AG04450 (cell line): ENCODE measurements around the gene SERPINA6. TPM values are rescaled to one million over a fixed set of nuclear protein-coding genes. Genes with fewer than 3 reads are reported as not detected.

Experiments
- CTCF ChIA-PET: fragments of 300-600, 350-600 bp; formaldehyde crosslinking; extraction: SDS; loops from one replicate; lab custom pipeline; 2022; ENCODE audit warnings: antibody characterized with exemption, inconsistent platforms; lab: Charles Lee
- POLR2A ChIA-PET: fragments of 350-600 bp; formaldehyde crosslinking; extraction: SDS; loops from one replicate; lab custom pipeline; 2021; ENCODE audit warnings: antibody characterized with exemption, inconsistent platforms; lab: Yijun Ruan, JAX
- DNase-seq: peaks from one replicate; pipeline ENCODE4 v3.0.0-alpha.2; 2011; ENCODE audit warnings: low read depth, low spot score
- H3K27ac ChIP-seq: one replicate; pipeline ENCODE4 v1.5.1; 2012; ENCODE audit warnings: low read depth, low read length, control low read depth
- H3K27me3 ChIP-seq: one replicate; pipeline ENCODE4 v1.6.0; 2012; ENCODE audit warnings: low read length; ENCODE audit not compliant: control insufficient read depth, insufficient read depth
- H3K4me3 ChIP-seq: 2 replicates; pipeline ENCODE4 v1.5.1; 2011; ENCODE audit warnings: mild to moderate bottlenecking, low read depth, low read length, control low read depth
- H3K9me3 ChIP-seq: 2 replicates; pipeline ENCODE4 v1.5.1; 2012; ENCODE audit warnings: low read length; ENCODE audit not compliant: control insufficient read depth, insufficient read depth
- CTCF ChIP-seq: IDR thresholded peaks from 2 replicates; pipeline ENCODE4 v1.5.1; 2011; ENCODE audit warnings: low read depth, low read length, control low read depth, inconsistent platforms
- polyA plus RNA-seq: library from polyadenylated mRNA; depleted of rRNA; stranded (reverse); fragments of >200 nt; gene quantifications from 2 replicates; pipeline ENCODE4 v1.2.3, GENCODE V29; 2011

The SERPINA6 gene
- polyA plus RNA-seq, 1 experiment: not detected

GRCh38 chr14:94340533-94340932, 17.4 kb upstream of the SERPINA6 start:
- H3K4me3 ChIP-seq: no peak overlapping the region
- CTCF ChIA-PET: interaction anchor here (1.2 kb wide), 1 partner anchor 146 kb away, joined by 3 read pairs; no protein-coding TSS in a partner anchor
- no peak for TF ChIP-seq CTCF
- H3K9me3 ChIP-seq: no peaks in the 10 kb centered on the region
- no peak for DNase-seq
- no peaks in the 10 kb centered on the region for H3K27me3 ChIP-seq
- POLR2A ChIA-PET: no interaction called here
- no peak overlapping the region for H3K27ac ChIP-seq

GRCh38 chr14:94338023-94338422, 14.9 kb upstream of the SERPINA6 start:
- no peak for DNase-seq
- POLR2A ChIA-PET: no interaction called here
- Histone ChIP-seq H3K27ac (no peak overlapping the region), H3K27me3 (no peaks in the 10 kb centered on the region), H3K9me3 (no peaks in the 10 kb centered on the region), H3K4me3 (no peak overlapping the region)
- CTCF ChIA-PET: no interaction called here
- TF ChIP-seq CTCF: no peak

GRCh38 chr14:94337274-94337673, 14.1 kb upstream of the SERPINA6 start:
- H3K27me3 ChIP-seq: no peaks in the 10 kb centered on the region
- ChIA-PET POLR2A (no interaction called here), CTCF (no interaction called here)
- H3K9me3 ChIP-seq: no peaks in the 10 kb centered on the region
- no peak for DNase-seq
- no peak for TF ChIP-seq CTCF
- H3K4me3 ChIP-seq: no peak overlapping the region
- no peak overlapping the region for H3K27ac ChIP-seq

GRCh38 chr14:94334872-94335271, 11.7 kb upstream of the SERPINA6 start:
- CTCF ChIA-PET: no interaction called here
- no peak overlapping the region for H3K4me3 ChIP-seq
- DNase-seq: no peak
- no peak overlapping the region for H3K27ac ChIP-seq
- POLR2A ChIA-PET: no interaction called here
- H3K27me3 ChIP-seq: peaks cover 2% of the 10 kb centered on the region
- TF ChIP-seq CTCF: no peak
- no peaks in the 10 kb centered on the region for H3K9me3 ChIP-seq

GRCh38 chr14:94332587-94332986, 9.5 kb upstream of the SERPINA6 start:
- H3K4me3 ChIP-seq: no peak overlapping the region
- peaks cover 2% of the 10 kb centered on the region for H3K27me3 ChIP-seq
- H3K27ac ChIP-seq: no peak overlapping the region
- H3K9me3 ChIP-seq: no peaks in the 10 kb centered on the region
- POLR2A ChIA-PET: no interaction called here
- DNase-seq: no peak
- no peak for TF ChIP-seq CTCF
- CTCF ChIA-PET: no interaction called here
